ENCODE data around the gene PFDN1.

The PFDN1 gene

GRCh38 chr5:140295414-140295813 lies 7.5 kb downstream of the PFDN1 start:
- peak in 1 of 4 experiments; percentile 2 for DNase-seq

- no peak for DNase-seq
Observed at GRCh38 chr5:140294753-140295152, 8.1 kb downstream of the PFDN1 start.

GRCh38 chr5:140293849-140294100 lies 9.1 kb downstream of the PFDN1 start:
- DNase-seq, result no peak

DNA sequence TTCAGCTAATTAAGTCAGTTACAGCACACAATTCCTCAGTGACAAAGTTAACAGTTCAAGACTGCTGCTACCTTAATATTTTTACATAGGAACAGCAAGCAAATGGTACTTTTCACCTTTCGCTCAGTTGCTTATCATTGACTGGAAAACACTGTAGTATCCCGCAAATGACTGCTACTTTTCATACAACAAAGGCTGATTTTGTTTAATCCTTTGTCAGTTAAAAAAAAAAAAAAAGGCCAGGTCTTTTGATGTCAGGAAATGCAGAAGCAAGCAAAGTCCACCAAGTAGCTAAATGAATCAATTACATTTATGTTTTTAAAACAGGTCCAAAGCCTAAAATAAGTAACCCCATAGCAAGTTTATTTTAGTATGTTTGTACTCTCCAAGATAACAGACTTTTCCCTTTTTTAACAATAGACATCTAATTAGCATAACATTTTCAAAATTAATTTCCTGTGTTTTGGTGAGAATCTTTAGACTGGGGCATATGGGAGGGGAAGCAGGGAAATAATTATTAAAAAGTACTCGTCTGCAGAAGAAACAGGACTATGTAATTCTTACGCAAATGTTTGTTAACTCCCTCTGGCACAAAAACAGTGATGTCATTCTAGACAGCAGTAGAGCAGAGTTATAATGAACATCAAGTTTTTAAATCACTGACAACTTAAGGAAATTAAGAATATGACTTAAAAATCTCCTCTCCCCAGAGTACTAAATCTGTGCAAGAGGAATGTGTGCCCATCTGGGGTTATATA lies 9.6 kb downstream of the PFDN1 start:
- no peak for DNase-seq

- DNase-seq, result no peak
Observed at GRCh38 chr5:140292212-140293036, 10.5 kb downstream of the PFDN1 start.

GRCh38 chr5:140287801-140288521 lies 14.9 kb downstream of the PFDN1 start:
- no peak for DNase-seq

DNA sequence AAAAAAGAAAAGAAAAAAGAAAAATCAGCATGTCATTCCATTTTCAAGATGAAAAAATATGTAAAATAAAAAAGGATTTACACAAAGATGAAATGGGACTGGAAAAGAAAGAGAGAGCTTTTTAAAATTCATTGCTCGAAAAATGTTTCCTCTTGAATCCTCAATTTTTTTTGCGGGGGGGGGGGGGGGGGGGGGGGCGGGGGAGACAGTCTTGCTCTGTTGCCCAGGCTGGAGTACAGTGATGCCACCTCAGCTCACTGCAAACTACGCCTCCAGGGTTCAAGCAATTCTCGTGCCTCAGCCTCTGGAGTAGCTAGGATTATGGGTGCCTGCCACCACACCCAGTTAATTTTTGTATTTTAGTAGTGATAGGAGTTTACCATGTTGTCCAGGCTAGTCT lies 16.5 kb downstream of the PFDN1 start:
- DNase-seq, result no peak

DNA sequence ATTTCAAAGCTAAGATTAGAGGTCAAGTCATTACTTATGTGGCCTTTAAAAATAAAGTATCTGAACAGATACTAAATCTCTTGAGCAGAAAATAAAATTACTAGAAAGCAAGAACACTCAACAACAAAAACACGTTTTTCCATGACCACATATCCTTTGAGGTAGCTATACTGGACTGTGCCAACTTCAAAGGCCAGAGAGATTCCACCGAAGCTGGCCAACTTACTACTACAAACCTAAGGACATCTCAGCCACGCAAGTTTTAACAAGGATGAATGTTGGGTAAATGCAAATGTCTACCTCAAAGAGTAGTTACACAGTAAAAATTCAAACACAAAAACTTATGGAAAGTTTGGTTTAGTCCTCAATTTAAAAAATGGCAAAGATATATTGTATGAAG lies 18.9 kb downstream of the PFDN1 start:
- DNase-seq, result no peak

DNA sequence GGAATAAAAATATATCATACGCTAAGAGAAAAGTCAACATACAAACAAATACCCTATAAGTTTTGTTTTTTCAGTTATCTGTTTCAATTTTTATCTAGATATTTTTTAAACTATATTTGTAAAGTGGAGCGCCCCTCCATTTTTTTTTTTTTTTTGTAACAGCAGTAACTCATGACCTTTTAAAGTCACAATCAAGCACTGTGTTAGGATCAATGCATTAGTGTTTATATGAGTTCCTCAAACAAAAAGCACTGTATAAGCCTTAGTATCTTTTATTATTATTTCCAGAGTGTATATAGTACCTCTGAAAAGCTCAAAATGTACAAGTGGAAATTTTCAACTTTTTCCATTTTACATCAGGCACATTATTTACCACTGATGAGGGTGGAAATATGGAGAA lies 20.6 kb downstream of the PFDN1 start:
- no peak for DNase-seq

DNA sequence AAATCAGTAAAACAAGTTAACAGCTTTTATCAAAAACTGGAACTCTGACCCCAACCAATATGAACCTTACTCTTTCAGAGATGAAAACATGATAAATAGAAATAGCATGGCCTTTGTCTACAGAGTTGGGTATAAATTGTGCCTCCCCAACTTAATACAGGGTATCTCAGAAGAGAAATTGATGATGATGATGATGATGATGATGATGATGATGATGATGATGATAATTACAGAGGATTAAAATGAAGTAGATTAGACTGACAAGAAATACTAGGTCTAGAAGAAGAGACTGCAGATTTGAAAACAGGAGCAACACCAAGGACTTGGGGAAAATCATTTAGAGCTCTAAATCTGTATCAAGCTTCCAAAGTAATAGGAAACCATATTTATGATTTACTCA lies 27.1 kb downstream of the PFDN1 start:
- no peak for DNase-seq

DNA sequence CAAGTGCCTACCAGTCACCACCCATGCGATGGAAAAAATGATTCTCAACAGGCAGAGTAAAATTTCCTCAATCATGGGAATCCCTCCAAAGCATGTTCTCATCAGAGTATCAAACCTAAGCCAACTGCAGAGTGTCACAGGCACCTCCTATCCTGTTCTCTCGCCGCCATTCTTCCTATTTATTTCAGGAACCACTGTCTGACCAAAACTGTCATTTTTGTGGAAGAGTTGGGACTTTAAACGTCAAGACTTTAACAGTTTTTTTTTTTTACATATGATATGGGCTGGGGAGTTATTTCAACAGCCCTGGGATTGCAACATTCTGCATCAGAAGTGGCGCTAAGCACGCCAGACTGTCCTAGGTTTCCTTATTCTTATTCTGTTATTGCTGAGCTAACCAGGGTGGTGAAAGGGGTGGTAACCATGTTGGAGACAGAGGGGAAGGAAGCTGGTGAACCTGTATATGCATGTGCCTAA lies 29.5 kb downstream of the PFDN1 start:
- DNase-seq, result no peak

- DNase-seq, result no peak
Observed at GRCh38 chr5:140270008-140270407, 32.9 kb downstream of the PFDN1 start.

GRCh38 chr5:140267559-140268018 lies 35.3 kb downstream of the PFDN1 start:
- DNase-seq, result no peak

DNA sequence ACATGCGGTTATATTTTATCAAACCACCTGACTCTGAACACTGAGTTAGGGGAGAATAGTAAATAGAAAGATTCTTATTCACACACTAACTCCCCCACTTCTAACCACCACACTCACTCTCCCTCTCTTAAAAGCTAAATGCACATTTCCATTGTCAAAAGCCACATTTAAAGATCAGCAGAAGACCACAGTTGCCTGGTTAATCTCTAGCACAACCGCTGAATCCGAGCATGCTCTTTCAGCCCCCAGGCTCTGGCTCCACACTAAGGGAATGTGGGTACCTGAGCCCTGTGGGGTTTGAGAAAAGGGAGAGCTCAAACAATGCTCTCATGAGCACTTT lies 35.7 kb downstream of the PFDN1 start:
- DNase-seq, result no peak

- DNase-seq, result no peak
Observed at GRCh38 chr5:140266471-140267200, 36.3 kb downstream of the PFDN1 start.

DNA sequence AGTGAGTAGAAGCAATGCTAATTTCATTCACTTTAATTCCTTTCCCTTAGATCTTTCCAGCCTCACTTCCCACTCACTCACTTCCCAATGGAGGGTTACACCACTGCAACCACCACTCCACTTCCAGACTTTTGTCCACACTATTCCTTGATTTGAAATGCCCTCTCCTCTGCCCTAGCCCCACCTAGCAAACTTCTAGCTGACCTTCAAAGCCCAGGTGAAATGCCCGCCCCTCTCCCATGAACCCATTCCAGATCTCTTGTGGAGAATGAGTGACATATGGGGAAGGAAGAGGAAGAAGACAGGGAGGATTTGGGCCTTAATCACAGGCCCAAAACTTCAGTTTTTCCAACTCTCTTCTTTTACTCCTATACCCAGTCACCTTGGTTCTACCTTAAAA lies 37.1 kb downstream of the PFDN1 start:
- DNase-seq, result no peak

- DNase-seq, result no peak
Observed at GRCh38 chr5:140262839-140263238, 40.1 kb downstream of the PFDN1 start.

DNA sequence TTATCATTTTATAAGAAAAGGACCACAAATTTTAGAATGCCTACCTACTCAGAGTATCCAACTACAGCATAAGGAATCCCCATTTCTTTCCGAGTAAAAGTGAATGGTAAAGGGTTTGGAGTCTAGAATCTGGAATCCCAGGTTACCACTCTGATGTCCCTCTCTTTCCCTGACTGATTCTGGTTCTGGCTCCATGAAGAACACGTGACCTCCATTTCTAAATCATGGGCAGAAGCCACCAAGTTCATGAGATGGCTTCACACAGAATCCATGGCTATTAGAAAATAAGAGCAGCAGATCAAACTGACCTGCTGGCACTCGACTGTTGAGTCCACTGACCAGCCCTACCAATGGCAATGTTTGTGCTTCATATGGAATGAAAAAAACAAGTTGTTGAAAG lies 40.7 kb downstream of the PFDN1 start:
- DNase-seq, result no peak

- DNase-seq, result no peak
Observed at GRCh38 chr5:140261403-140262171, 41.3 kb downstream of the PFDN1 start.

GRCh38 chr5:140260089-140260656 lies 42.7 kb downstream of the PFDN1 start:
- DNase-seq, result no peak

DNA sequence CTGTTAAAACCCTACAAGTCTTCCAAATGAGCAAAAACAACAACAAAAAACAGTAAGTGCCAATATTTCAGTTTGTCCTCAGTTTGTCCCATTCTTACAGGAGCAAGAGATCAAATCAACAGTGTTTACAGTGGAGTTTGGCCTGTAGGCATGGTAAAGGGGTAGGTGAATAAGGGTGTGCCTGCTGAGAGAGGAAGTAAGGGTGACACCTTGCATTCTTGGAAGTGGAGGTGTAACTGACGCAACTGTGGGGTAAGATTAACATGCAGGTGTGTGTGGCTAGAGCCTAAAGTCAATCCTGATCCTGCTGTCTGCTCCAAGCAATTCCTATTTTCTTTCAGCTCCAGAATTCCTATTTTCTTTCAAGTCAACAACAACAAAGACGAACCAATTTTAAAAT lies 43.4 kb downstream of the PFDN1 start:
- DNase-seq, result no peak

DNA sequence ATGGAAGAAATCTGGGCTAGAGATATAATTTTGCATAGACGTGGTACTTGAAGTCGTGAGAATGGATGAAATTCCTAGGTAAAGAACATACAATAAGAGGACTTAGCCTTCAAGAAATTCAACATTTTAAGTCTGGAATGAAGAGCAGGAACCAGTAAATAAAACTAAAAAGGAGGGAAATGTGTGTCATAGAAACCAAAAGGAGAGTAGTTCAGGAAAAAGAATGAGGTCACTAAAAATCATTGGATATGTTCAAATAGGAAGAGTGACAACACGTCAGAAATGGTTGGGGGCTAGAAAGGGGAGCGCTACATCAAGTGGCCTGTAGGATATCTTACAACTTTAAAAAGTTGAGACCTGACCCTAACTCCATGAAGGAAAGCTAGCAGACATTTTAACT lies 44.0 kb downstream of the PFDN1 start:
- DNase-seq, result no peak
